ENCODE data around the gene LRRC10.

DNA sequence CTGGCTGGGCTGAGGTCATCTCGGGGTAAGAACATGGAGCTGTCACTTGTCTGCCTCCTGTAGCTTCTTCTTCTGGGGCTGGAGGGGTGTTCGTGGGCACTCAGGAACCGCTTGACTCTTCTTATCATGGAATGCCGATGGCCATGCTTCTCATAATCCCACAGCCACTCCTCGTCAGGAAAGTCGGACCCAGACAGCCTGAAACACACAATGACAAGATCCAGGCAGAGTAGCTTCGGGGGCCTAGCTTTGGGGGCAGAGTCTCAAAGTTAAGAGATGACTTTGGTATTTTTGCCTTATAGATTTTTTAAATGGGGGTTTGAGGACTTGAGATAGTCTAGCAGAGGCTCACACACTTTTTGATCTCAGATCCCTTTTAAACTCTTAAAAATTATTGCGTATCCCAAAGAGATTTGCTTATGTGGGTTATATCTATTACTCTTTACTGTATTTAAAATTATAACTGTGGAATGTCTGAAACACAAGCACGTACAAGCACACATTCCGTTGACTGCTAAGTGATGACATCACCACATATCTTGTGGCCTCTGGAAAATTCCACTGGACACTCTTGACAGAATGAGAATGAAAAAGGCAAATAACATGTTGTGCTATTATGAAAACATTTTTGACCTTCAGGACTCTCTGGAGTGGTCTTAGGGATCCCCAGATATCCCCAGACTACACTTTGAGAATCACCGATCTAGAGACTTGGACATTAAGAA lies 45.1 kb upstream of the LRRC10 start:
- TF ChIP-seq, protein P1, sequence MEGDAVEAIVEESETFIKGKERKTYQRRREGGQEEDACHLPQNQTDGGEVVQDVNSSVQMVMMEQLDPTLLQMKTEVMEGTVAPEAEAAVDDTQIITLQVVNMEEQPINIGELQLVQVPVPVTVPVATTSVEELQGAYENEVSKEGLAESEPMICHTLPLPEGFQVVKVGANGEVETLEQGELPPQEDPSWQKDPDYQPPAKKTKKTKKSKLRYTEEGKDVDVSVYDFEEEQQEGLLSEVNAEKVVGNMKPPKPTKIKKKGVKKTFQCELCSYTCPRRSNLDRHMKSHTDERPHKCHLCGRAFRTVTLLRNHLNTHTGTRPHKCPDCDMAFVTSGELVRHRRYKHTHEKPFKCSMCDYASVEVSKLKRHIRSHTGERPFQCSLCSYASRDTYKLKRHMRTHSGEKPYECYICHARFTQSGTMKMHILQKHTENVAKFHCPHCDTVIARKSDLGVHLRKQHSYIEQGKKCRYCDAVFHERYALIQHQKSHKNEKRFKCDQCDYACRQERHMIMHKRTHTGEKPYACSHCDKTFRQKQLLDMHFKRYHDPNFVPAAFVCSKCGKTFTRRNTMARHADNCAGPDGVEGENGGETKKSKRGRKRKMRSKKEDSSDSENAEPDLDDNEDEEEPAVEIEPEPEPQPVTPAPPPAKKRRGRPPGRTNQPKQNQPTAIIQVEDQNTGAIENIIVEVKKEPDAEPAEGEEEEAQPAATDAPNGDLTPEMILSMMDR (IDR thresholded peaks at IDR 0.05; ENCODE audit: insufficient read depth, low read length), result no peak
- no peak for TF ChIP-seq GABPA (IDR thresholded peaks at IDR 0.05; ENCODE audit: low read depth)
- no peak for TF ChIP-seq POLR2AphosphoS5 (IDR thresholded peaks at IDR 0.05; ENCODE audit: low read depth)
- TF ChIP-seq REST (IDR thresholded peaks at IDR 0.05; ENCODE audit: insufficient replicate concordance, low read depth), result no peak

All from HL-60 (cell line).